Thyroid gland (tissue), 4 donors: ENCODE measurements around the gene LETM1.

Source experiments
- CTCF ChIP-seq, 6 experiments: fragments of 200-600 bp in 3 of 6; fragments of 450-650 bp in 3 of 6; sonication (generic) in 3 of 6; IDR thresholded peaks; one replicate each; pipeline ENCODE4 v1.5.1; 2016 to 2019; ENCODE audit warnings: antibody characterized with exemption in 6 of 6, mild to moderate bottlenecking in 2 of 6, inconsistent platforms in 1 of 6, moderate library complexity in 1 of 6
- POLR2A ChIP-seq, 2 donors: fragments of 450-650 bp; IDR thresholded peaks; one replicate each; pipeline ENCODE4 v1.6.1; 2017; ENCODE audit warnings: antibody characterized with exemption in 2 of 2, mild to moderate bottlenecking in 2 of 2, moderate library complexity in 1 of 2

- TF ChIP-seq CTCF (IDR thresholded peaks at IDR 0.05) = peak in 3 of 6 experiments; percentile 2 to 8 (median 6)
- TF ChIP-seq POLR2A (IDR thresholded peaks at IDR 0.05) = peak in 1 of 2 donors; percentile 82
Observed at GRCh38 chr4:1856071-1856942, at the start of gene LETM1.
